ENCODE data around the gene MOSPD3. TPM values are rescaled to one million over a fixed set of nuclear protein-coding genes. Genes with fewer than 3 reads are reported as not detected.
"Not testable (repeated sequence)": the region's sequence is repeated elsewhere in the genome, so short reads cannot be mapped to it uniquely, and the experiment has no call there.

MOSPD3 gene, protein sequence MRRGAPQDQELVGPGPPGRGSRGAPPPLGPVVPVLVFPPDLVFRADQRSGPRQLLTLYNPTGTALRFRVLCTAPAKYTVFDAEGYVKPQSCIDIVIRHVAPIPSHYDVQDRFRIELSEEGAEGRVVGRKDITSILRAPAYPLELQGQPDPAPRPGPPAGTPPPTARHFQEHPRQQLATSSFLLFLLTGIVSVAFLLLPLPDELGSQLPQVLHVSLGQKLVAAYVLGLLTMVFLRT
- 1.8 and 11.4 TPM in 2 replicates for total RNA-seq (ENCODE audit: low replicate concordance)

GRCh38 chr7:100611983-100612729 lies at the start of gene MOSPD3:
TSS of gene MOSPD3 (plus strand) at chr7:100612540. CDS start at chr7:100612792, 252 bp downstream.
- DNase-seq (ENCODE audit: low read depth), result peak; percentile 100
- peak within 1 kb of the TSS; percentile 85 for H3K4me3 ChIP-seq (ENCODE audit: low read depth, low read length)
- TF ChIP-seq, protein P1, sequence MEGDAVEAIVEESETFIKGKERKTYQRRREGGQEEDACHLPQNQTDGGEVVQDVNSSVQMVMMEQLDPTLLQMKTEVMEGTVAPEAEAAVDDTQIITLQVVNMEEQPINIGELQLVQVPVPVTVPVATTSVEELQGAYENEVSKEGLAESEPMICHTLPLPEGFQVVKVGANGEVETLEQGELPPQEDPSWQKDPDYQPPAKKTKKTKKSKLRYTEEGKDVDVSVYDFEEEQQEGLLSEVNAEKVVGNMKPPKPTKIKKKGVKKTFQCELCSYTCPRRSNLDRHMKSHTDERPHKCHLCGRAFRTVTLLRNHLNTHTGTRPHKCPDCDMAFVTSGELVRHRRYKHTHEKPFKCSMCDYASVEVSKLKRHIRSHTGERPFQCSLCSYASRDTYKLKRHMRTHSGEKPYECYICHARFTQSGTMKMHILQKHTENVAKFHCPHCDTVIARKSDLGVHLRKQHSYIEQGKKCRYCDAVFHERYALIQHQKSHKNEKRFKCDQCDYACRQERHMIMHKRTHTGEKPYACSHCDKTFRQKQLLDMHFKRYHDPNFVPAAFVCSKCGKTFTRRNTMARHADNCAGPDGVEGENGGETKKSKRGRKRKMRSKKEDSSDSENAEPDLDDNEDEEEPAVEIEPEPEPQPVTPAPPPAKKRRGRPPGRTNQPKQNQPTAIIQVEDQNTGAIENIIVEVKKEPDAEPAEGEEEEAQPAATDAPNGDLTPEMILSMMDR (IDR thresholded peaks at IDR 0.05; ENCODE audit: insufficient read depth, low read length), result no peak

DNA sequence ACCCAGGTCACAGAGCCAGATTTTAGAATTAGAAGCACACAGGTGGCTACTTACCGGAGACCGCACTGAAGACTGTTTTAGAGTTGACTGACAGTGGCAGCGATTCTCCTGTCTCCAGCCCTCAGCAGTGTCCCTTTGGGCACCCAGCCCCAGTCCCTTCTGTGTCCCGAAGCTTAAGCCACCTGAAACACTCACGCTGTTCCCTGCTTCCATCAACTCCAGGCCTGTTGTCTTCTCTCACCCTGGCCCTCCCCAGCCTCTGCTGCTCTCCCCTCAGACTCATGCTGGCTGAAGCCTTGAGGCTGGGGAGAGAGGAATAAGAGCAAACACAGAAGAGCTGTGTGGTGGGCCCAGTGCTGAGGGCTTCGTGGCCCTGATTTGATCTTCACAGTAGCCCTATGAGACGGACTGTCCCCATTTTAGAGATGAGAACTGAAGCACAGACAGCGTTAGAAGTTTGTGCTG lies 49.2 kb upstream of the MOSPD3 start:
- no peak overlapping the region for H3K4me3 ChIP-seq (ENCODE audit: low read depth, low read length)
- DNase-seq (ENCODE audit: low read depth), result no peak
- TF ChIP-seq, protein P1 (IDR thresholded peaks at IDR 0.05; ENCODE audit: insufficient read depth, low read length), result no peak

DNA sequence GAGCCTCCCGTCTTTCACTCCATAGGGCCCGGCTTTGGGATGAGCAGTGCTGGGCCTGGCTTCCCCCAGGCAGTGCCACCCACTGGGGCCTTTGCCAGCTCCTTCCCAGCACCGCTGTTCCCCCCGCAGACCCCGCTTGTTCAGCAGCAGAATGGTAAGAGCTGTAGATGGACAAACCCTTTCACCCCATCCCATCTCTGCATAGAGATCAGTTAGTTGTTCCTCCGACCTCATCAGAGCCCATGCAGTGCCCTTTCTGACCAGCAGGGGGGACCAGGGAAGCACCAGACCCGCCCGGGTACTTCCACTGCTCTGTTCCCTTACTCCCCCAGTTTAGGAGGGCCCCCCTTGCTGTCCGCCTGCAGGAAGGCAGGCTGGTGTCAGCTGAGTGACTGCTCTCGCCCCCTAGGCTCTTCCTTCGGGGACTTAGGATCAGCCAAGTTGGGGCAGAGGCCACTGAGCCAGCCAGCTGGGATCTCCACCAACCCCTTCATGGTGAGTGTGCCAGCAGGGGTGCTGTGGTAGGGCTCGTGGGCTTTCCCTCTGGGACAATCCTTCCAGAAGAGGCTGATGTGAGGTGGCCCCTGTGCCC lies 48.4 kb upstream of the MOSPD3 start:
- H3K4me3 ChIP-seq (ENCODE audit: low read depth, low read length), result no peak overlapping the region
- TF ChIP-seq, protein P1 (IDR thresholded peaks at IDR 0.05; ENCODE audit: insufficient read depth, low read length), result peak; percentile 99
- peak; percentile 73 for DNase-seq (ENCODE audit: low read depth)

DNA sequence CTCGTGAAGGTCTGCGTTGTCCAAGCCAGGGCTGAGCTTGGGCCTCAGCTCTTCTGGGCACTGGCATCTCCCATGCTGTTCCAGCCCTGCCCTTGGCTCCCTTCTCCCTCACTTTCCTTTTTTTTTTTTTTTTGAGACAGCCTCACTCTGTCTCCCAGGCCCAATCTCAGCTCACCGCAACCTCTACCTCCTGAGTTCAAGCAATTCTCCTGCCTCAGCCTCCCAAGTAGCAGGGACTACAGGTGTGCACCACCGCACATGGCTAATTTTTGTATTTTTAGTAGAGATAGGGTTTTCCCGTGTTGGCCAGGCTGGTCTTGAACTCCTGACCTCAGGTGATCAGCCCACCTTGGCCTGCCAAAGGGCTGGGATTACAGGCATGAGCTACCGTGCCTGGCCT lies 47.9 kb upstream of the MOSPD3 start:
- not testable (repeated sequence) for H3K4me3 ChIP-seq (ENCODE audit: low read depth, low read length); DNase-seq (ENCODE audit: low read depth)

DNA sequence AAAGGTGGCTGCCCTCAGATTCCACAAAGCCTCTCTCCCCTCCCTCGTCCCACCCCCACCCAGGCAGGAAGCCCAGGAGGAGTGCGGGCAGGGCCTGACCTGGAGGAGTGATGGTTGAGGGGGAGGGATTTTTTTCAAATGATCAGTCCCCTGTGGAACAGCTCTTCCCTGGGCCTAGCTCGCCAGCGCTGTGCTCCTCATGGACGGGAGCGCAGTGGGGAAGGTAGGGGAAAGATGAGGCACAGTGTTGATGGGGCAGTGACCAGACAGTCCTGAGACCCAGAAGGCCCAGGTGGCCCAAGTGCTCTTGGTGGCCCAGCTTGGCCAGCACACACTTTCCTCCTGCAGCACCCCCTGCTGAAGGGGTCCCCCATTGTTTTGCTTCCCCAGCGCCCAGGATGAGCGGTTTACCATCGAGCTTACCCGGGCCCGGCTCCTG lies 47.2 kb upstream of the MOSPD3 start:
- H3K4me3 ChIP-seq (ENCODE audit: low read depth, low read length), result no peak overlapping the region
- DNase-seq (ENCODE audit: low read depth), result no peak
- TF ChIP-seq, protein P1 (IDR thresholded peaks at IDR 0.05; ENCODE audit: insufficient read depth, low read length), result no peak

DNA sequence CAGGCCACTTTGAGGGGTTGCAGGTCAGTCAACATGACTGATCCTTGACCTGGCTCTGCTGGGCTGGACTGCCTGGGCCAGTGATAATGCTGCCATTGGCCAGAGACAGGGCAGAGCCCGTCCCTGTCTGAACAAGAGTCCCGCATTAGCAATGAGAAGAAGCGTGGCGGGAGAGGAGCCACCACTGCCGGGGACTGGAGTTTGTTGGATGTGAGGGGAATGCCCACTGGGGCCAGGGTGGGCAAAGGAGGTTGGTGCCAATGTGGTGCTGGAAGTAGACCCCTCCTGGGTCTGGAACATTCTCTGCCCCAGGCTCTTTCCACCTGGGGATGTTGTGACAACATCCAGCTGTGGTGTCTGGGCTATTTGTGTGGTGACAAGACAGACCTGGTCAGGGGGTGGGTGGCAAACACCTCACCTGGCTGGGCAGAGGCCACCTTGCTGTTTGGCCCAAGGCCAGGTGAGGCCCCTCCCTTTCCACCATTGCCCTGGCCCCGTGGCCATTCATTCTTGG lies 46.3 kb upstream of the MOSPD3 start:
- no peak overlapping the region for H3K4me3 ChIP-seq (ENCODE audit: low read depth, low read length)
- DNase-seq (ENCODE audit: low read depth), result no peak
- TF ChIP-seq, protein P1 (IDR thresholded peaks at IDR 0.05; ENCODE audit: insufficient read depth, low read length), result no peak
